Osteoblast (primary cell): ENCODE data around the gene BZW2. TPM values are rescaled to one million over a fixed set of nuclear protein-coding genes. Genes with fewer than 3 reads are reported as not detected.

ENCODE experiments used
- DNase-seq: peaks from one replicate; pipeline ENCODE4 v3.0.0; 2011; ENCODE audit warnings: low spot score, mixed read lengths; ENCODE audit not compliant: insufficient read length; ENCODE audit errors: missing footprints
- H2AFZ ChIP-seq: 2 replicates; pipeline ENCODE4 v1.6.0; 2011; ENCODE audit warnings: mild to moderate bottlenecking, low read length
- H3K27ac ChIP-seq: 2 replicates; pipeline ENCODE4 v1.5.1; 2011; ENCODE audit warnings: mild to moderate bottlenecking, low read depth, low read length, moderate library complexity
- H3K27me3 ChIP-seq: 2 replicates; pipeline ENCODE4 v1.6.0; 2012; ENCODE audit warnings: mild to moderate bottlenecking, control low read depth, inconsistent platforms, low read length, moderate library complexity; ENCODE audit not compliant: insufficient read depth
- H3K36me3 ChIP-seq: 2 replicates; pipeline ENCODE4 v1.5.1; 2011; ENCODE audit warnings: mild to moderate bottlenecking, low read length, control low read depth, moderate library complexity; ENCODE audit not compliant: insufficient read depth
- H3K4me1 ChIP-seq: 2 replicates; pipeline ENCODE4 v1.5.1; 2011; ENCODE audit warnings: mild to moderate bottlenecking, low read length, control low read depth, moderate library complexity; ENCODE audit not compliant: insufficient read depth
- H3K4me2 ChIP-seq: 2 replicates; pipeline ENCODE4 v1.6.0; 2011; ENCODE audit warnings: mild to moderate bottlenecking, low read length; ENCODE audit not compliant: insufficient read depth
- H3K4me3 ChIP-seq: fragments of 200-600 bp; sonication (generic); 3 replicates; pipeline ENCODE4 v1.5.1; 2012; ENCODE audit warnings: mild to moderate bottlenecking, low read length, inconsistent platforms; ENCODE audit not compliant: insufficient read depth
- H3K79me2 ChIP-seq: 2 replicates; pipeline ENCODE4 v1.6.0; 2012; ENCODE audit warnings: mild to moderate bottlenecking, low read length, control low read depth, inconsistent platforms; ENCODE audit not compliant: insufficient read depth
- H3K9me3 ChIP-seq: 2 replicates; pipeline ENCODE4 v1.5.1; 2011; ENCODE audit warnings: low read depth, low read length, control low read depth
- H4K20me1 ChIP-seq: 2 replicates; pipeline ENCODE4 v1.6.0; 2012; ENCODE audit warnings: mild to moderate bottlenecking, low read length, control low read depth; ENCODE audit not compliant: insufficient read depth
- total RNA-seq: library from RNA; depleted of rRNA; stranded (reverse); fragments of >200 nt; gene quantifications from 2 replicates; pipeline ENCODE4 v1.2.3, GENCODE V29; 2012
- TF ChIP-seq, protein P1 (sequence below): IDR thresholded peaks from 2 replicates; pipeline ENCODE4 v1.5.1; 2011; ENCODE audit warnings: mild to moderate bottlenecking, low read depth, low read length, moderate library complexity; ENCODE audit errors: extremely low read depth

The BZW2 gene
- total RNA-seq, 1 donor, result 52.8 TPM

DNA sequence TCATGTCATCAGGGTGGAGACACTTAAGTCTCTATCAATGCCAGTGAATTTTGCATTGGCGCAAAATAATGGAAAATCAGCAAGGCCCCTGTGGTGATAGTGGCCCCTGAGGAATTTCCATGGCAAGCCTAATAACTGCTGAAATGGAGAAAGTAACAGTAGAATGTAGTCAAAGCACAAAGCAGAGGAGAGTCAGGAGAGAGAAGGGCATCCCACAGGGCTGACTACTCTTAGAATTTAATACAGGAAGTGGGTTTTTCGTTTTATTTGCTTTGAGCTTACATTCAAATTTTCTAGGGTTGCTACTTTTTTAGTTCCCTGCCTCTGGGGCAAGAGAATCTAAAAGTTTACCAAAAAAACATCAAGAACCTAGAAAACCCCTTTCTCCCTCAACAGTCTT lies 39.0 kb downstream of the BZW2 start:
- Histone ChIP-seq H4K20me1 (no peaks in the 10 kb centered on the region), H3K27me3 (no peaks in the 10 kb centered on the region), H3K4me1 (no peaks in the 10 kb centered on the region), H3K4me2 (no peak overlapping the region), H3K36me3 (peaks cover 59% of the 10 kb centered on the region), H2AFZ (no peak overlapping the region), H3K79me2 (no peaks in the 10 kb centered on the region), H3K27ac (no peak overlapping the region), H3K9me3 (no peaks in the 10 kb centered on the region), H3K4me3 (no peak overlapping the region)
- TF ChIP-seq, protein P1, sequence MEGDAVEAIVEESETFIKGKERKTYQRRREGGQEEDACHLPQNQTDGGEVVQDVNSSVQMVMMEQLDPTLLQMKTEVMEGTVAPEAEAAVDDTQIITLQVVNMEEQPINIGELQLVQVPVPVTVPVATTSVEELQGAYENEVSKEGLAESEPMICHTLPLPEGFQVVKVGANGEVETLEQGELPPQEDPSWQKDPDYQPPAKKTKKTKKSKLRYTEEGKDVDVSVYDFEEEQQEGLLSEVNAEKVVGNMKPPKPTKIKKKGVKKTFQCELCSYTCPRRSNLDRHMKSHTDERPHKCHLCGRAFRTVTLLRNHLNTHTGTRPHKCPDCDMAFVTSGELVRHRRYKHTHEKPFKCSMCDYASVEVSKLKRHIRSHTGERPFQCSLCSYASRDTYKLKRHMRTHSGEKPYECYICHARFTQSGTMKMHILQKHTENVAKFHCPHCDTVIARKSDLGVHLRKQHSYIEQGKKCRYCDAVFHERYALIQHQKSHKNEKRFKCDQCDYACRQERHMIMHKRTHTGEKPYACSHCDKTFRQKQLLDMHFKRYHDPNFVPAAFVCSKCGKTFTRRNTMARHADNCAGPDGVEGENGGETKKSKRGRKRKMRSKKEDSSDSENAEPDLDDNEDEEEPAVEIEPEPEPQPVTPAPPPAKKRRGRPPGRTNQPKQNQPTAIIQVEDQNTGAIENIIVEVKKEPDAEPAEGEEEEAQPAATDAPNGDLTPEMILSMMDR, result no peak
- DNase-seq, result no peak

DNA sequence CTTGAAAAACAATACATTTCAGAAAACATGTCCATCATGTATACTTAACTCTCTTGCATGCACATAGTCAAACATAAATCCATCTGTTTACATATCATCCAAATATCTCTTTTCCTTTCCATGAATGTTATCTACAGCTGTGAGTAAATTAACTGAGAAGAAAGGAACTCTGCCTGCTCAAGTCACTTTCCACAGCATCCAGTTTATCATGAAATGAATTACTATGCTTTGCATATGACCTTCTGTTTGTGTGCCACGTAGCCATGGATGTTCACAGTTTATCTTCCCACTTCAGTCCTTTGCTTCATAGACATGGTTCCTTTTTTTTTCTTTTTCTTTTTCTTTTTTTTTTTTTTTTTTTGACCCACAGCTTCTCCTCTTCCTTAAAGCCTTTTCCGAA lies 39.6 kb downstream of the BZW2 start:
- Histone ChIP-seq H3K4me2 (no peak overlapping the region), H3K79me2 (no peaks in the 10 kb centered on the region), H2AFZ (no peak overlapping the region), H3K4me3 (no peak overlapping the region), H3K9me3 (no peaks in the 10 kb centered on the region), H3K27me3 (no peaks in the 10 kb centered on the region), H3K36me3 (peaks cover 59% of the 10 kb centered on the region), H4K20me1 (no peaks in the 10 kb centered on the region), H3K27ac (no peak overlapping the region), H3K4me1 (no peaks in the 10 kb centered on the region)
- DNase-seq, result no peak
- TF ChIP-seq, protein P1, result no peak

GRCh38 chr7:16688249-16688648 lies 42.3 kb downstream of the BZW2 start:
- H2AFZ ChIP-seq, result no peak overlapping the region
- H3K9me3 ChIP-seq, result no peaks in the 10 kb centered on the region
- no peaks in the 10 kb centered on the region for H4K20me1 ChIP-seq
- no peak overlapping the region for H3K27ac ChIP-seq
- peaks cover under 1% of the 10 kb centered on the region for H3K4me1 ChIP-seq
- no peak for DNase-seq
- TF ChIP-seq, protein P1, result no peak
- no peak overlapping the region for H3K4me2 ChIP-seq
- H3K4me3 ChIP-seq, result no peak overlapping the region
- H3K79me2 ChIP-seq, result no peaks in the 10 kb centered on the region
- H3K27me3 ChIP-seq, result no peaks in the 10 kb centered on the region
- H3K36me3 ChIP-seq, result peaks cover 56% of the 10 kb centered on the region

DNA sequence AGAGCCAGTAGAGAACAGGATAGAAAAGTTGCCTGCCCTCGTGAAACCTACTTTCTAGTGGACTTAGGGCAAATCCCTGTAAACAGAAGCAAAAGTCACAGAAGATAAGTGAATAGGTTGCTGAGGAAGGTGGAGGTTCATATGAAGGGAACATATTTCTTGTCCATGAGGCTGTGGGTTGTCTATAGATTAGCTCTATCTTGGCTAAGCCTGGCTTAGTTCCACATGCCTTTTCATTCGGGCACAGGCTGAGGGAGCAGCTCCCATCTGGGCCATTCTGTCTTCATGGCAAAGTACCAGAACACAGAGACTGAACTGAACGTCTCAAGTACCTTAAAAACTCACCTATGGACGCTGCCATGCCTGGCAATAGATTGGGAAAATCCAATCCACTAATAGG lies 45.3 kb downstream of the BZW2 start:
- H3K36me3 ChIP-seq, result peaks cover 62% of the 10 kb centered on the region

More for the DNA sequence above, 45.3 kb downstream of the BZW2 start:
- Histone ChIP-seq H3K79me2 (no peaks in the 10 kb centered on the region), H3K9me3 (no peaks in the 10 kb centered on the region), H4K20me1 (no peaks in the 10 kb centered on the region), H2AFZ (no peak overlapping the region), H3K27ac (no peak overlapping the region), H3K4me1 (peaks cover 13% of the 10 kb centered on the region), H3K4me3 (no peak overlapping the region), H3K4me2 (no peak overlapping the region), H3K27me3 (no peaks in the 10 kb centered on the region)
- TF ChIP-seq, protein P1, result no peak
- no peak for DNase-seq
